Left ventricle myocardium superior (tissue), 1 donor: ENCODE data around the gene GAS5. TPM values are rescaled to one million over a fixed set of nuclear protein-coding genes. Genes with fewer than 3 reads are reported as not detected.

ENCODE experiments used
- ATAC-seq: fragments of 200-7000 bp; cut with Tn5 transposase; one replicate; pipeline ENCODE4 v1.9.1; 2020; ENCODE audit warnings: mild to moderate bottlenecking, moderate library complexity
- DNase-seq: peaks from one replicate; pipeline ENCODE4 v3.0.0-alpha.2; 2020
- intact Hi-C: fragments of 100-400 bp; cut with micrococcal nuclease; formaldehyde crosslinking; loops from one replicate; pipeline ENCODE4 v1.11.0; 2022
- total RNA-seq: library from RNA; stranded (reverse); fragmentation: NEBNext Ultra II Directional; extraction: Animal tissue kit (Norgen Biotek cat#: 25700); gene quantifications from one replicate; pipeline ENCODE4 v1.2.1, GENCODE V29; 2021
- donor health status: DM: no; HTN: yes; CAD: no; lungs with severe emphysema.

Gene GAS5
- total RNA-seq, 1 donor from 2014 or later: 48.8 TPM

GRCh38 chr1:173856014-173856413 is 11.8 kb downstream of the GAS5 start:
- intact Hi-C loops: no loop called here
- no peak for ATAC-seq
- DNase-seq: no peak

- DNase-seq: no peak
- intact Hi-C loops: no loop called here
- ATAC-seq: no peak
These were observed 14.7 kb downstream of the GAS5 start for GRCh38 chr1:173853074-173853473.

DNA sequence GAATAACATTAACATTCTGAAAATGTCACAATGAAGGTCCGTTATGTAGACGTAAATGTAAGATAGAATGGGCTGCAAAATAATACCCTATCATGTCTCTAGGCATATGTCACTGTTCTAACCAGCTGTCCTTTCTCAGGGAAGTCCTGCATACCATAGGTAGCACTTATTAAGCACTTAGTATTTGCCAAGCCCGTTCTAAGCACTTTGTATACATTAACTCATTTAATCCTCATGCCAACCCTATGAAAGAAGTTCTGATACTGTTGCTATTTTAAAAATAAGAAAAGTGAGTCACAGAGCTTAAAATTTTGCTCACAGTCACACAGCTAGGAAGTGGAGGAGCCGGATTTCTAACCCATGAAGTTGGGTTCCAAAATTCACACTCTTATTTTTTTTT is 15.7 kb downstream of the GAS5 start:
- DNase-seq: no peak
- ATAC-seq: no peak
- intact Hi-C loops: no loop called here

- DNase-seq: no peak
- intact Hi-C loops: no loop called here
- no peak for ATAC-seq
These were observed 35.0 kb downstream of the GAS5 start for GRCh38 chr1:173832748-173833147.

DNA sequence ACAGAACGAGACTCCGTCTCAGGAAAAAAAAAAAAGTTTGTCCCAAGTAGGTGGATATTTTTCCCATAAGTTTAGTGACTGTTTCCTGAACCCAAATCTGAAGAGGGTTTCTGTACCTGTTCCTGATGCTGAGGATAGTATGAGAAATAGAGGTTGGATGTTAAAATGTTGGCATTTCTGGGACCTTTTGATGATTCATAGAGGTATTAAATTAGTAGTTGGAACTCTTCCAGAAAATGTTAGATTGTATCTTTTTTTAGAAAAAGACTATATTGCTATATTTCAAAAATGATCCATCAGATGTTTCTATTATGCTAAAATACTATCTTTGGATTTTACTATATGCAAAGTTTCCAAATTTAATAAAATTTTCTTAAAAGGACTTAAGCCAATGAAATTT is 40.2 kb downstream of the GAS5 start:
- intact Hi-C loops: loop anchor here (5.0 to 10.0 kb wide), 2 partner anchors 395 to 573 kb away; no protein-coding TSS in a partner anchor
- ATAC-seq (no peak), DNase-seq (no peak)

DNA sequence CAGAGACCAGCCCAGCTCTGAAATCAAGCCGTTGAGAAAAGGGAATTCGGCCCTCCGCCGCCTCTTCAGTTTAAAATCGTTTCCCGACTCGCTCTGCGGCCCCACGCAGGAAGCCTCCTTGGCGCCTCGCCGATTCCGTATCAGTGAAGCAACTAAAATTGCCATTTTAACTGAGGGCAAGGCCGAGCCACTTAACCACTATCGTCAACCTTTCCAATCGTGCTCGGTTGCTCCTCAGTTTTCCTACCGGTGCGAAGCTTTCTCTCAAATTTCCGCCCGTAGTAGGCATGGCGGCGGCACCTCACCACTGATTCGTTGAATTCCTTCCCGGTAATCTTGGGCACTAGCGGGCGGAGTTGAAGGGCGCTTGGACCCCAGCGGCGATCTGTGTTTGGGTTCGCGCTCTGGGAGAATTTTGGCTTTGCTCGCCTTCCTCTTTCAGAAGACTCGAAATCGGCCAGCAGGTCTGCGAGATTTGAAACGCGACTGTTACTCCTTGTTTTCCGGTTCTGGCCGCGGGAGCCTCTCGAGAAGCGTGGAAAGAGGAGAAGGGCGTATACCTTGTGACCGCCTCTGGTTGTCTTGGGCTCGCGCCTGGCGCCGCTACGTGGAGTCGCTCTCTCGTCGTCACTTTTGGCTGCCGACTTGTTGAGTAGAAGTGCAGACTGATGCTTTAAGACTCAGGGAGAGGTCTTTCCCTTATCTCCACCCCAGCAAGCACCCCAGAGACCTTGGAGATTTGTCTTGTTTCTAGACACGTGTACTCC is 43.3 kb downstream of the GAS5 start, which contains the start of the genes CENPL and DARS2:
Gene CENPL, minus strand, starts transcription at position 569 of the 767 bp plus-strand sequence. CDS start 13,584 bp downstream, outside the sequence.
Gene DARS2, plus strand, starts transcription at position 359 of the 767 bp plus-strand sequence. CDS start 557 bp downstream, outside the sequence.
- DNase-seq: peak; percentile 98
- ATAC-seq: peak; percentile 99
- intact Hi-C loops: loop anchor here (5.0 to 10.0 kb wide), 2 partner anchors 392 to 570 kb away; no protein-coding TSS in a partner anchor

GRCh38 chr1:173823781-173824314 is 43.9 kb downstream of the GAS5 start:
- intact Hi-C loops: loop anchor here (10.0 kb wide), 1 partner anchor 569 kb away; no protein-coding TSS in a partner anchor
- DNase-seq: no peak
- no peak for ATAC-seq

DNA sequence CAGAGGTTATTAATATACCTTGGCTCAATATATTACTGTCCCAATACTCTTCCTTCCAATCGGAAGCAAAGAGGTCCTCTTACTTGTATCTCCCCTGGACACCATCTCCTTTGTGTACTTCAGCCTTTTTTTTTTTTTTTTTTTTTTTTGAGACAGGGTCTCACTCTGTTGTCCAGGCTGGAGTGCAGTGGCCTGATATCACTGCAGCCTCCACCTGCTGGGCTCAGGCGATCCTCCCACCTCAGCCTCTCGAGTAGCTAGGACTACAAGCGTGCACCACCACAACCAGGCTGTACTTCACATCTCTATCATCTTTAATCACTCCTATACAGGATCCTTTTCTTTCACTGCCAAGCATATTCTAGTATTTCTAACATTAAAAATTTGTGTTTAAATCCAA is 46.1 kb downstream of the GAS5 start:
- intact Hi-C loops: loop anchor here (10.0 kb wide), 1 partner anchor 567 kb away; no protein-coding TSS in a partner anchor
- DNase-seq (no peak), ATAC-seq (no peak)

DNA sequence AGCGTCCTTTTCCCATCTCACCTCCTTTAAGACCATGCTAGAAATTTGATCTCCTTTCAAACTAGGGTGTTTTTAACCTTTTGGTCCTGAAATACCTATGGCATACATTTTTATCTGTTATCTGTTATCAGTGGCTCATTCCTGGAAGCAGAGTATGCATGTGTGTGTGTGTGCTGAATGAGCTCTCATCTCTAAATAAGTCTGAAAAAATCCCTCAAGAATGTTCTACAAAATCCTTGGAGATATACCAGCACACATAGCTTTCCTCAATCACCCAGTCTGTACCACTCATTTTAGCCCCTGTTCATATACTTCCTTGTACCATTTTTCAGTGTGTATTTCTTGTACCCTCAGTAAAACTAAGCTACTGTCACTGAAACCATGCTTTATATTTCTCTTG is 49.3 kb downstream of the GAS5 start:
- no peak for ATAC-seq
- intact Hi-C loops: no loop called here

More for the DNA sequence above, 49.3 kb downstream of the GAS5 start:
- DNase-seq: no peak

Other genes starting within 250 kb of the GAS5 start
- not detected for gene TEX50, start 232.7 kb downstream of the GAS5 start, total RNA-seq
- gene ANKRD45, start 198.1 kb downstream of the GAS5 start, total RNA-seq: 0.17 TPM
- 16.4 TPM for gene KLHL20, start 153.0 kb downstream of the GAS5 start, total RNA-seq
- 12.4 TPM for gene DARS2, start 43.3 kb downstream of the GAS5 start, total RNA-seq
- 3.2 TPM for gene CENPL, start 43.1 kb downstream of the GAS5 start, total RNA-seq
- 7.9 TPM for gene ZBTB37, start 391 bp upstream of the GAS5 start, total RNA-seq
- gene SERPINC1, start 49.3 kb upstream of the GAS5 start, total RNA-seq: 0.25 TPM
- 23.2 TPM for gene RC3H1, start 154.4 kb upstream of the GAS5 start, total RNA-seq